ENCODE measurements around the gene SNTB2.

GRCh38 chr16:69260506-69260905 lies 73.5 kb downstream of the SNTB2 start:
- no peak for TF ChIP-seq POLR2A (IDR thresholded peaks at IDR 0.05)
- TF ChIP-seq, protein P1, sequence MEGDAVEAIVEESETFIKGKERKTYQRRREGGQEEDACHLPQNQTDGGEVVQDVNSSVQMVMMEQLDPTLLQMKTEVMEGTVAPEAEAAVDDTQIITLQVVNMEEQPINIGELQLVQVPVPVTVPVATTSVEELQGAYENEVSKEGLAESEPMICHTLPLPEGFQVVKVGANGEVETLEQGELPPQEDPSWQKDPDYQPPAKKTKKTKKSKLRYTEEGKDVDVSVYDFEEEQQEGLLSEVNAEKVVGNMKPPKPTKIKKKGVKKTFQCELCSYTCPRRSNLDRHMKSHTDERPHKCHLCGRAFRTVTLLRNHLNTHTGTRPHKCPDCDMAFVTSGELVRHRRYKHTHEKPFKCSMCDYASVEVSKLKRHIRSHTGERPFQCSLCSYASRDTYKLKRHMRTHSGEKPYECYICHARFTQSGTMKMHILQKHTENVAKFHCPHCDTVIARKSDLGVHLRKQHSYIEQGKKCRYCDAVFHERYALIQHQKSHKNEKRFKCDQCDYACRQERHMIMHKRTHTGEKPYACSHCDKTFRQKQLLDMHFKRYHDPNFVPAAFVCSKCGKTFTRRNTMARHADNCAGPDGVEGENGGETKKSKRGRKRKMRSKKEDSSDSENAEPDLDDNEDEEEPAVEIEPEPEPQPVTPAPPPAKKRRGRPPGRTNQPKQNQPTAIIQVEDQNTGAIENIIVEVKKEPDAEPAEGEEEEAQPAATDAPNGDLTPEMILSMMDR (IDR thresholded peaks at IDR 0.05): no peak
